Frontal cortex (tissue), 4 donors: ENCODE measurements around the gene MYLK3. TPM values are rescaled to one million over a fixed set of nuclear protein-coding genes. Genes with fewer than 3 reads are reported as not detected.

Source experiments
- DNase-seq, 2 donors: peaks; one replicate each; pipeline ENCODE4 v3.0.0; 2012; ENCODE audit warnings: low spot score in 2 of 2
- FAIRE-seq: peaks from 2 replicates; lab custom pipeline; 2012; peaks lifted over from hg19 to GRCh38; lab: Jason Lieb, UNC
- total RNA-seq: library from RNA; depleted of rRNA; stranded (reverse); fragments of >200 nt; gene quantifications from one replicate; pipeline ENCODE4 v1.2.3, GENCODE V29; 2014
- donor health status: control.
- donor health status: control.
- donor health status: control.

The MYLK3 gene
- total RNA-seq, 1 donor from 2014 or later, result 0.41 TPM

DNA sequence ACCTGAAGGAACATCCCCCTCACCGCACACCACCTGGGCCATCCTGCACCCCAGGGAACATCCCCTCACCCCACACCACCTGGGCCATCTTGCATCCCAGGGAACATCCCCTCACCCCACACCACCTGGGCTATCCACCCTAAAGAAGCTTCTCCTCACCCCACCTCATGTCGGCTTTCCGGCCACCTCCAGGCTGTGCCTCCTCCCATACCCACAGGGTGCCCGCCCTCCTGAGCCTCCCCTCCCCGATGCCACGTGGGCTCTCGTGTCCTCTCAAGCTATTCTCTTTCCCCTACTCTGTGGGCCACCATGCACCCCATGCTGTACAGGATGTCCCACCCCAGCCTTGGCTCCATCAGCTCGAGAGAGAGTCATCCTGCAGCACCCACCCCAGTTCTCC, 18.0 kb downstream of the MYLK3 start:
- FAIRE-seq, result no peak

DNA sequence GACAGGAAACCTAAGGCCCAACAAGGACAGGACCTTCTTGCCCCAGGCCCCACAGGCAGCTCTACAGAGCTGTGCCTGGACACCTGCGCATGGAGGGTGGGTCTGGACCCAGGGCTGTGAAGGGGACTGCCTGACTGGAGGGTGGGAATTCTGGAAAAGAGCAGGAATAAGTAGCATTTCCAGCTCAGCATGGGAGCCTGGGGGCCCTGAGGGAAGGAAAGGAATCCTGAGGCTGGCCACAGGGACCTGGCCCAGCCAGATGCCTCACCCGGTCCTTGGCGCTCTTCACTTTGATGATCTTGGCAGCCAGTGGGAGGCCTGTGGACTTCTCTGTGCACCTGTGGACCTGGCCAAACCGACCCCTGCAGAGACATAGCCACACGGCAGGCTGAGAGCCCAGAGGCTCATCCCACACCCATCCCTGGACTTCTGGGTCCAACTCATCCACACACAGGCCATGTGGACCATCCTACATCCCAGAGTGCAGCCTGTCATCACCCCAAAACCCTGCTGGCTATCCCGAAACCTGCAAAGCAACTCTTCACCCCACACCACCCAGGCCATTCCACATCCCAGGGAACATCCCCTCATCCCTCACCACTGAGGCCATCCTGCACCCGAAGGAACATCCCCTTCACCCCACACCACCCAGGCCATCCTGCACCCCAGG, 18.7 kb downstream of the MYLK3 start:
- DNase-seq (no peak), FAIRE-seq (no peak)

More for the DNA sequence above, 18.0 kb downstream of the MYLK3 start:
- DNase-seq, result no peak

DNA sequence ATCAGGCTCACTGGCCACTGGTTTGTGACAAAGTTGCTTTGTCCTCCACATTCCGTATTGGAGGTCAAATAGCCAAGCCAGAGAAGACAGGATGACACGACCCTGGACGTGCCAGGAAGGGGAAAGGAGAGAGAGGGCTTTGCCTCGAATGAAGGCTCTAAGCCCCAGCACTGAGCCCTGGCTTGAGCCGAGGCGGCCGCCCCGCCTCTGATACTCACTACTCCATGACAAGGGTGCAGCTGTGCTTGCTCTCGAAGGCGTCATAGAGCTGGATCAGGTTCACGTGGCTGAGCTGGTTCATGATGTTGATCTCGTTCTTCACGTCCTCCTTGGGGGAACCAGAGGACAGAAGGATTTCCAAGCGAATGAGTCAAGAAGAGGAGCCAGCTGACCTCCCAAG, 19.3 kb downstream of the MYLK3 start:
- FAIRE-seq (no peak), DNase-seq (no peak)

DNA sequence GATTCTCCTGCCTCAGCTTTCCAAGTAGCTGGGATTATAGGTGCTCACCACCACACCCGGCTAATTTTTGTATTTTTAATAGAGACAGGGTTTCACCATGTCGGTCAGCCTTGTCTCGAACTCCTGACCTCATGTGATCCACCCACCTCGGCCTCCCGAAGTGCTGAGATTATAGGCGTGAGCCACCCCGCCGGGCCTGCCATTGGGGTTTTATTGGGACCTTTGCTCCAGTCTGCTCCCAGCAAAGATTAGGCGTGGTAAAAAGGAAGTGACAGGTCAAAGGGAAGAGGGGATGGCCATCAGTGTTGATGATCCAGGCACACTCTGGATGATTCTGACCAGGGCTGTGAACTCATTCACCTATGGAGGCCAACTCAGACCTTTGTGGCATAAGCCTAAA, 20.5 kb downstream of the MYLK3 start:
- FAIRE-seq (no peak), DNase-seq (no peak)

DNA sequence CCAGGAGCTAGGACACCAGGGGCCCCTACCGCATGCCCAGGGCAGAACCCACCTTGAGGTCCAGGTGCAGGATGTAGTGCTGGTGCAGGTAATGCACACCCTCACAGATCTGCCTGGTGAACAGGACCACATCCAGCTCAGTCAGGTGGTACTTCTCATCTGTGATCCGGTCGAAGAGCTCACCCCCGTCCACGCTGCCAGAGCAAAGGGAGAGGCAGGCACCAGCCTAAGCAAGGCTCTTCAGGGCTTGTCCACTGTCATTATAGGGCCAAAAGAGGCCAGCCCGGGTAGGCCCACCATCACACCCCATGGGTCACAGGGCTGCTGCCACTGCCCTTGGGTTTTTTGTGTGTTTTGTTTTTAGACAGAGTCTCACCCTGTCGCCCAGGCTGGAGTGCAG, 21.0 kb downstream of the MYLK3 start:
- no peak for DNase-seq
- FAIRE-seq, result no peak

DNA sequence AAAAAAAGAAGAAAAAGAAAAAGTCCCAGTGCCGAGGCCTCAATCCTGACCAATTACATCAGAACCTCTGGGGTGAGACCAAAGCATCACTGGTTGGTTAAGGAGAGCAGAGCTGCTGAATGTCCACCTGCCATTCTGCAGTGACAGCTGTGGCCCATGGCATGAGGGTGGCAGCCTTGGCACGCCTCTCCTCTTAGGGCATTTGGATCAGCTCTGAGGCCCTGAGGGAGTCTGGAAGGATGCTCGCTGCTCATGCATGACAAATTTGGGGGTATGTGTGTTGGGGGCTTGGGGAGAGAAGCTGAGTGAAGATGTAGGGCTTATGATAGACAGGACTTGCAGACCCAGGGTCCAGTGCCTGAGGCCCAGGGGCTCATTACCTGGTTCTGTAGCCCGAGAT, 26.3 kb downstream of the MYLK3 start:
- FAIRE-seq (no peak), DNase-seq (no peak)

DNA sequence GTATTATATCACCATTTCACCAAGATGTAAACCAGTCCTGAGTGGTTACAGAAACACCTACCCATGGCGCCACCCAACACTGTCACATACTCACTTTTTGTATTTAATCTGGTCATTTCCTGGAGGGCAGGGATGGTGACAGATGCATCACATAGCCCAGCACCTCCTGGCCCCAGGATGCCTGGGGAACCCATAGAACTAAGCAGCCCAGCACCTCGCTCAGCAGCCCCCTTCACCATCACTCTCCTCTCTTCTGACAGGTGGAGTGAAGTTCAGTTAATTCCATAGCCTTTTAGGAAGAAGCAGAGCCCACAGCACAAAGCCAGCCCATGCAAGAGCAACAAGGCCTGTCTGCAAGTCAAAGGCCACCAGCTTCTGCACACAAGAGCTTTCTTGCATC, 27.5 kb downstream of the MYLK3 start:
- FAIRE-seq (no peak), DNase-seq (no peak)

DNA sequence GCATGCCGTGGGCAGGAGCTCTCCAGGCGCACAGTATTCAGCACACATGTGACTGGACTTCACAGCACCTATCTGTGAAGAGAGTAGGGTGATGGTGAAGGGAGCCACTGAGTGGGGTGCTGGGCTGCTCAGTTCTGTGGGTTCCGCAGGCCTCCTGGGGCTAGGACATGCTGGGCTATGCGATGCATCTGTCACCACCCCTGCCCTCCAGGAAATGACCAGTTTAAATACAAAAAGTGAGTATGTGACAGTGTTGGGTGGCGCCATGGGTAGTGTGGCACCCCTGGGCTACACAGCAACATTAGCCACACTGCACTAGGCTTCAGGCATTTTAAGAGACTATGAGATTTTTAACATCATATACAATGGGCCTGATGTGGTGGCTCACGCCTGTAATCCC, 28.6 kb downstream of the MYLK3 start:
- FAIRE-seq (no peak), DNase-seq (no peak)

DNA sequence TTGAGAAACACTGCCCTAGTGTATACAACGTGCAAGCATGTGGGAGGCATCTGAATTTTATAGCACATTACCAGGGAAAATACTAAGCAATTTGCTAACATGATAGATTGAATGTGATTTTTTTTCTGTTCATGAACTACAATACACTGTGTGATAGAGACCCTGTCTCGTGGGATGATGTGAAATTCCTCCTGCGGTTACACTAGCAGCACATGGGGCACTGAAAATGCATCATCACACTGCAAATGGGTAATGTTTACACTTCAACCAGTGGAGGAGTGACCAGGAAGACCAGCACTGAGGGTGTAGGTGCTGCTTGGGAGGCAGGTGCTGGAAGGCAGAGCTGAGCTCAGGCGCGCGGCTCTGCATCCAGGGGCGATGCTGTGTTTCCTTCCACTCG, 29.9 kb downstream of the MYLK3 start:
- no peak for FAIRE-seq

DNA sequence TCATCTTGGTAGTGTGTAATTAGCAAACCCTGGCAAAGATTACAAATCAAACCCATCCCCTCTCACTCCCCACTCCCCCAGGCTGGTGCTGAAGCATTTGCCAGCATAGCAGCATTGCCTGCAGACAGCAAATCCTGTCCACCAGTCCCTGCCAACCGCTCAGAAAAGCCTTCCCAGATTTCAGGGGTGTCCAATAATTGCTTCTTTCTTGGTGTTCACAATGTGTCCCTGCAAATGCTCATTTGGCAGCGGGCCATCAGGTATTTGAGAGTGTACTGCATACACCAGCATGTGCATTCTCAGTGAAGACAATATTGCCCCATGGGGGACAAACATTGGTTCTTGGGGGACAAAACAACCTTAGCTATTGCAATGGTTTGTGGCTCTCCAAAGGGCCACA, 30.5 kb downstream of the MYLK3 start:
- no peak for DNase-seq
- FAIRE-seq, result no peak

More for the DNA sequence above, 29.9 kb downstream of the MYLK3 start:
- DNase-seq, result no peak

DNA sequence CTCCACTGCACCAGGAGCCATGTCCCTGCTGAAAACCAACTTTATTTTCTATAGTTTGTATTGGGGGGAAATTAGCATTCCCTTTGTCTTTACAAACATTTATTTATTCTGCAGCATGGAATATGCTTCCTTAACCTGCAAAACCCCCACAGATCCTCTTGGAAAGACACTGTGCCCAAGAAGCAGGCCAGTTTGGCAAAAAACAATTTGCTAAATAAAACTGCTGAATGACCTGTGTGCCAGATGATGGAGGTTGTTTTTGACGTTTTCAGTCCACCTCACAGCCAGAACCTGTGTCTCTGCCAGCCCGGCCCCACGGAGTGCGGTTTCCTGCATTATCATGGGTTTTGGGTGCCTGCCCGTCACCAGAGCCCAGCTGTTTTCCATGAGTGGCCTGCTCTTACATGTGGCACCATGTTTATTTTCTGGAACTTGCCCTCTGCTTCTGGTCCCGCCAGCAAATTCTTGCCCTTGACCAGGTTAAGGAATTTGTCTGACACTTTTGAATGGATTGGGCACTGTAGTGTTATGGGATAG, 32.3 kb downstream of the MYLK3 start:
- DNase-seq, result no peak
- FAIRE-seq, result no peak

DNA sequence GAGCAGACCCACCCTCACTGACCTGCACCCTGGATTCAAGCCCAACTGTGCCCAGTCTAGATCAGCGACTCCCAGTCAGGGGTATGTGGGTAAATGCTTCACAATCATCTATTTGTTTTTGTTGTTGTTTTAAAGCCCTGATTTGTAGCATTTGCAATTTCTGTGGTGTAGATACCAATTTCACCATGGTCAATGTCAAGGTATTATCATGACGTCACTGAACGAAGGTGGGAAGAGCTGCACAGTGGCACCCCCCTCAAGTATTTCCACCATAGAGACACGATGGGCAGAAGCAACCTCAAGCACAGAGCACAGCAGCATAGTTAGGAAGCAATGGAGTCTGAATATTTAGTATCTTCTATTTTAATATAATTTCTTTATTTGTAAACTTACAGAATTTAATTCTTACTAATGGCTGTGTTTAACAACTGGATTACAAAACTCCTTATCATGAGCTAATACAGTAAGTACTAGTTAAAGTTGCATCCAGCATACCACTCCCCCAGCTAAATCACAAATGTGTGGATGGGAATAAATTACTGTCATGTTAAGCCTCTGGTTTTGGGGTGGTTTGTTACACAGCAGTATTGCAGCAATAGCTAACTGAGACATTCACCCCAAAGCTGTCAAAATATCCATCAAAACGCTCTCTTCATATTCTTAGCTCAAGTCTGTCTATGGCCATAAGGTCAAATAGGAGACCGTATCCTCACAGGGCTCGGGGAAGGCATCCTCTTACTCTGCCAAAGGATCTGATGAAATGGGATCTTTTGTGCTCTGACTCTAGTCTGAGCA, 33.1 kb downstream of the MYLK3 start:
- FAIRE-seq, result no peak
- no peak for DNase-seq

DNA sequence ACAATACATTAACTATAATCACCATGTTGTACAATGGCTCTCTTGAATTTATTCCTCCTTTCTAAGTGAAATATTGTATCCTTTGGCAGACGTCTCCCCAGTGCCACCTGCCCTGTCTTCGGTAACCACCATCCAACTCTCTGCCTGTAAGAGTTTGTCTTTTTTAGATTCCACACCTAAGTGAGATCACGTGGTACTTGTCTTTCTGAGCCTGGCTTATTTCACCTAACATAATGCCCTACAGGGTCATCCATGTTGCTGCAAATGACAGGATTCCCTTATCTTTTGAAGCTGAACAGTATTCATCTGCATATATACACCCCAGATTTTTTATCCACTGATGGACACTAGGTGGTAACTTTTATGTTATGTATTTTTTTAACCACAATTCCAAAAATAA, 34.5 kb downstream of the MYLK3 start:
- no peak for FAIRE-seq
- no peak for DNase-seq

DNA sequence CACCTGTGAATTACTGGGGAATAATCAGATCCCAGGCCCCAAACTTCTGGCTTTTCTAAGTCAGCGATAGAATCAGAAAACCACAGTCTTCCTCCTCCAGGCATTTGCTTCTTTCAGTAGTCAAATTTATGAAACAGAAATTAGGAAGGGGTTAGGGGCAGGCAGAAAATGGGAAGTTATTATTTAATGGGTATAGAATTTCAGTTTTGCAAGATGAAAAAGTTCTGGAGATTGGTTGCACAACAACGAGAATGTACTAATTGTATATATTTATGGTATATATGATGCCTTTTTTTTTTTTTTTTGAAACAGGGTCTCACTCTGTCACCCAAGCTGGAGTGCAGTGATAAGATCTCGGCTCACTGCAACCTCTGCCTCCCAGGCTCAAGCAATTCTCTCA, 35.2 kb downstream of the MYLK3 start:
- no peak for FAIRE-seq
- no peak for DNase-seq

DNA sequence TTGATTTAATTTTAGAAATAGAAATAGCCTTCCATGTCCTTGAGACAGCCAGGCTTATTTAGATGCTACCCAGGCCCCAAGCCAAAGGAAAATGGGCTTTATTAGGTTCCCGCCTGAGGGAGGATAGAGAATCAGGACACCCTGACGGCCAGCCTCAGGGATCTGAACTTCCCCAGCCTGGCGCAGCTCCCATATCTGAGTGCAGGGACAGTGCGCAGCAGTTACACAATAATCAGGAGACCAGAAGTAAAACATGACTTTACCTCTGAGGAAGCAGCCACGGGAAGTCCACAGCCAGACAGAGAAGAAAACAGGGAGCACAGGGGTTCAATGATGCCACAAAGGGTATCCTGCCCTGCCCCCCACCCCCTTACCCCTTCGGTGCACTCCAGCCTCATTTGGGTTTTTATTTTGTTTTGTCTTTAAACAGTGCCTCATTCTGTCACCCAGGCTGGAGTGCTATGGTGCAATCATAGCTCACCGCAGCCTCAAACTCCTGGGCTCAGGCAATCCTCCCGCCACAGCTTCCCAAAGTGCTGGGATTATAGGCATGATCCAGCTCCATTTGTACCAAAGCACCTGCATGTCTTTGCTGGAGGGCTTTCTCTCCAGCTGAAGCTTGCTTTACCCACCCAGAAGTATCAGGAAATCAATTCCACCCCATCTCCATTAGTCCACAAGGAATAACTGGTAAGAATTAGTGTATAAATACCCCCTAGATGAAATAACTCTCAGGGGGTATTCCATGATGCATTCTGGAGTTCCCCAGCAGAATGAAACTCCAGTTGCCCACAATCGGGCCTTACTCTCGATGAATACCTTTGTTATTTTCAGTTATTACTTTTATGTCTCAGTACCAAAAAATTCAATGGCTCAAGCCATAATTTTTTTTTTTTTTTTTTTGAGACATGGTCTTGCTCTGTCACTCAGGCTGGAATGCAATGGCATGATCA, 36.8 kb downstream of the MYLK3 start:
- DNase-seq (no peak), FAIRE-seq (no peak)

DNA sequence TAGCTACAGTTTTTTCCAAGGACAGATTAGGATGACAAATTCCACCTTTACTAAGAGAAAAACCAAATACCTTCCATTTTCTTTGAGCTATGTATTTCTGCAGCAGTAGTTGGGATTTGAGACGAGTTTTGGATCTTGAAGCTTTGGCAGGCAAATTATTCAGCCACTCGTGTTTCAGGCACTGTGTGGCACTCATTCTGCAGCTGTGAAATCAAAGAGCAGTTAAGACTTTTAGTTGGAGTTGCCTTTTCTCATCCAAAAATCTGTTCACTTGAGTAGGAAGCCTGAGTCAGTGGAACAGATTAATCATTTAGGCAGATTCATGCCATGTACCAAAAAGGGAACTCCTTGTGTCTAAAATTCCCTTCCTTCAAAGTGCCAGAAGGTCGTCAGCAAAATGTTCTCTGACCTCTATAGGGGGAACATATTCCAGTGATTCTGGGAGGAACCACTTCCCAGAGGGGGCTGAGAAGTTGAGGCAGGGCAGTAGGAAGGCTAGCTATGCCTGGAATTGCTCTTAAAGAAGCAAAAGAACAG, 38.6 kb downstream of the MYLK3 start:
- no peak for DNase-seq
- FAIRE-seq, result no peak

DNA sequence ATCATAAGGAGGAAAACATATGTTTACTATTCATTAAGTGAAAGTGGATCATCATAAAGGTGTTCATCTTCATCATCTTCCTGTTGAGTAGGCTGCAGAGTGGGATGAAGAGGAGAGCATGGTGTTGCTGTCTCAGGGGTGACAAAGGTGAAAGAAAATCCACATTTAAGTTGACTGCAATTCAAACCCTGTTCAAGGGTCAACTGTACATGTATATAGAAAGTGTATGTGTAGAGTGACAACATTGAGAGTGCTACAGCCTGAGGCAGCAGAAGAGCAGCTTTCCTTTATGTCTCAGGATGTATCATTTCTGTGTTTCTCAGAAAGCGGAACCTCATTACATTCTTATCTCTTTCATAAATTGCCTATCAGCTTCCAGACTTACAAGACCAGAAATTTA, 41.5 kb downstream of the MYLK3 start:
- no peak for FAIRE-seq
- no peak for DNase-seq

DNA sequence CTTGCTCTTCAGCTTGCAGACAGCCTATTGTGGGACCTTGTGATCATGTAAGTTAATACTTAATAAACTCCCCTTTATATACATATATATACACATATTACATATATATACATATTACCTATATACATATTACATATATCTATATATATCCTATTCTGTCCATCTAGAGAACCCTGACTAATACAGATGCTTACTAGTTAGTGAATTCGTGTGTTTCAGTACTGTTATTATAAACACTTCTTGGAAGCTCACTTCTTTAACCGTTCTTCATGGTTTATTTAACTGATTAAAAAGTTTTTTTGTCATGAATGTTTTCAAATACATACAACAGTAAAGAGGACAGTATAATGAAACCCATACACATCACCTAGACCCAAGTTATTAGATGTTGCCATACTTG, 46.1 kb downstream of the MYLK3 start:
- no peak for DNase-seq
- FAIRE-seq, result no peak

DNA sequence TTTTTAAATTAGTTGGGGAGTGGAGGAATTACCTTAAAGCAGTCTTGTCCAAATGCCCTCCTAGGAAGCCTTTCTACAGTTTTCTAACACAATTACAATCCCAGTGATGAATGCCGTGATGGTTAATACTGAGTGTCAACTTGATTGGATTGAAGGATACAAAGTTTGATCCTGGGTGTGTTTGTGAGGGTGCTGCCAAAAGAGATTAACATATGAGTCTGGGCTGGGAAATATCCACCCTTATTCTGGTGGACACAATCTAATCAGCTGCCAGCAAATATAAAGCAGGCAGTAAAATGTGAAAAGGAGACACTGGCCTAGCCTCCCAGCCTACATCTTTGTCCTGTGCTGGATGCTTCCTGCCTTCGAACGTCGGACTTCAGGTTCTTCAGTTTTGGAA, 46.5 kb downstream of the MYLK3 start:
- FAIRE-seq (no peak), DNase-seq (no peak)

DNA sequence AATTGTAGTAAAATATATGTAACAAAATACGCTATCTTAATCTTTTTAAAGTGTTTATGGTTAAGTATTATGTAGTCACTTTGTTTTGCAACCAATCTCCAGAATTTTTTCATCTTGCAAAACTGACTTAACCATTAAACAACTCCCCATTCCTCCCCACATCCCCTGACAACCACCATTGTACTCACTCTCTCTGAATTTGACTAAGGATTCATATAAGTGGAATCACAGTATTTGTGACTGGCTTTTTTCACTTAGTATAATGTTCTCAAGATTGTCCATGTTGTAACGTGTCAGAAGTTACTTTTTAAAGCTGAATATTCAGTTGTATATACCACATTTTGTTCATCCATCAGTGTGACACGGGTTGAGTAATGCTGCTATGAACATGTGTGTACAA, 48.1 kb downstream of the MYLK3 start:
- FAIRE-seq (no peak), DNase-seq (no peak)
